ENCODE measurements around the gene MAN1B1.

- TF ChIP-seq CTCF (IDR thresholded peaks at IDR 0.05; ENCODE audit: extremely low read depth in 1 of 2, insufficient read depth in 1 of 2, low read depth in 1 of 2, low read length in 2 of 2) (no peak), POLR2A (IDR thresholded peaks at IDR 0.05; ENCODE audit: low read depth, low read length) (no peak), MAX (IDR thresholded peaks at IDR 0.05; ENCODE audit: insufficient read depth, insufficient read length) (no peak), EZH2 (IDR thresholded peaks at IDR 0.05; ENCODE audit: borderline replicate concordance, low read depth, low read length, severe bottlenecking) (no peak), POLR2AphosphoS5 (IDR thresholded peaks at IDR 0.05; ENCODE audit: insufficient read depth, low read depth, low read length) (no peak), JUN (IDR thresholded peaks at IDR 0.05; ENCODE audit: borderline replicate concordance, insufficient read depth, insufficient read length, low read depth) (no peak), GATA2 (IDR thresholded peaks at IDR 0.05; ENCODE audit: insufficient read depth, insufficient read length, low read depth, low read length) (no peak)
These were observed 47.0 kb upstream of the MAN1B1 start for GRCh38 chr9:137039611-137040366.

Data from endothelial cell of umbilical vein (primary cell).